K562 (cell line): ENCODE results near the gene DNAH9. TPM values are rescaled to one million over a fixed set of nuclear protein-coding genes. Genes with fewer than 3 reads are reported as not detected.

Experiments used
- ATAC-seq: fragments of 200-7000 bp; cut with Tn5 transposase; 3 replicates; pipeline ENCODE4 v1.9.1; 2020; ENCODE audit warnings: moderate library complexity
- BruUV-seq: library from RNA; stranded (reverse); fragments of 400-500 nt; replicated peaks from 2 replicates; lab custom pipeline; 2021; lab: Mats Ljungman, UMichigan
- CTCF ChIA-PET: fragments of 300-600 bp; formaldehyde crosslinking; extraction: SDS; loops from one replicate; lab custom pipeline; 2021; ENCODE audit warnings: low intra/inter-chr PET ratio; lab: Yijun Ruan, JAX
- POLR2A ChIA-PET: fragments of 300-600, 350-650 bp; sonication (Branson Sonifier 250); formaldehyde crosslinking; extraction: SDS; loops from one replicate; lab custom pipeline; 2021; ENCODE audit warnings: antibody characterized with exemption, inconsistent platforms; lab: Yijun Ruan, JAX
- DNase-seq, 4 experiments: peaks; one replicate each; pipeline versions ENCODE4 v3.0.0 to v3.0.0-alpha.2; 2011 to 2018; ENCODE audit warnings: low spot score in 3 of 4, mixed read lengths in 3 of 4; ENCODE audit errors: extremely low read depth in 1 of 4
- FAIRE-seq: peaks from 2 replicates; lab custom pipeline; 2011; peaks lifted over from hg19 to GRCh38; lab: Jason Lieb, UNC
- H2AFZ ChIP-seq: 2 replicates; pipeline ENCODE4 v1.6.0; 2011; ENCODE audit warnings: low read depth, low read length, control low read depth, inconsistent platforms
- H3K27ac ChIP-seq: fragments of 200-600 bp; 3 replicates; pipeline ENCODE4 v1.8.0; 2011; ENCODE audit warnings: low read depth, mild to moderate bottlenecking, control low read depth, inconsistent platforms, low read length, moderate library complexity, mixed read lengths; ENCODE audit errors: extremely low read depth
- H3K27me3 ChIP-seq, 2 experiments: fragments of 300-600 bp in 1 of 2; 2 replicates in 1 of 2; 3 replicates in 1 of 2; pipeline versions ENCODE4 v1.6.0 to v1.8.0; 2011; ENCODE audit warnings: inconsistent platforms in 2 of 2, low read length in 2 of 2, mild to moderate bottlenecking in 1 of 2, mixed read lengths in 1 of 2, moderate library complexity in 1 of 2; ENCODE audit not compliant: control insufficient read depth in 2 of 2, insufficient read depth in 2 of 2
- H3K36me3 ChIP-seq: fragments of 300-600 bp; 3 replicates; pipeline ENCODE4 v1.8.0; 2011; ENCODE audit warnings: mild to moderate bottlenecking, low read length, inconsistent platforms; ENCODE audit not compliant: control insufficient read depth, insufficient read depth
- H3K4me1 ChIP-seq, 2 experiments: fragments of 200-600 bp in 1 of 2; replicated peaks in 1 of 2; 2 replicates in 1 of 2; 3 replicates in 1 of 2; pipeline versions ENCODE4 v1.5.1 to v1.8.0; 2011; ENCODE audit warnings: inconsistent platforms in 2 of 2, low read length in 2 of 2, mild to moderate bottlenecking in 1 of 2, mixed read lengths in 1 of 2, moderate library complexity in 1 of 2; ENCODE audit not compliant: control insufficient read depth in 2 of 2, insufficient read depth in 2 of 2
- H3K4me2 ChIP-seq: 2 replicates; pipeline ENCODE4 v1.6.1; 2011; ENCODE audit warnings: low read length, control low read depth, inconsistent platforms, mixed read lengths; ENCODE audit not compliant: insufficient read depth
- H3K4me3 ChIP-seq: fragments of 200-600 bp; sonication (generic), shearing (Covaris generic); 2 replicates; pipeline ENCODE4 v1.5.1; 2016; ENCODE audit warnings: control low read depth, inconsistent platforms
- H3K79me2 ChIP-seq: fragments of 200-600 bp; 3 replicates; pipeline ENCODE4 v1.8.0; 2011; ENCODE audit warnings: low read length, inconsistent platforms; ENCODE audit not compliant: control insufficient read depth, insufficient read depth
- H3K9ac ChIP-seq, 2 experiments: 2 replicates each; pipeline versions ENCODE4 v1.6.0 to v1.6.1; 2011; ENCODE audit warnings: low read depth in 2 of 2, low read length in 2 of 2, control low read depth in 1 of 2, inconsistent platforms in 1 of 2, mild to moderate bottlenecking in 1 of 2, mixed read lengths in 1 of 2; ENCODE audit not compliant: insufficient read depth in 1 of 2
- H3K9me1 ChIP-seq: one replicate; pipeline ENCODE4 v1.6.0; 2011; ENCODE audit warnings: inconsistent platforms, mild to moderate bottlenecking, low read length, moderate library complexity; ENCODE audit not compliant: control insufficient read depth, insufficient read depth
- H3K9me3 ChIP-seq: replicated peaks from 2 replicates; pipeline ENCODE4 v1.5.1; 2011; ENCODE audit warnings: low read depth, low read length, inconsistent platforms; ENCODE audit not compliant: control insufficient read depth, insufficient read depth
- H4K20me1 ChIP-seq: replicated peaks from 2 replicates; pipeline ENCODE4 v1.6.1; 2011; ENCODE audit warnings: low read length, inconsistent platforms, mixed read lengths; ENCODE audit not compliant: control insufficient read depth, insufficient read depth
- HMG20B ChIP-seq: fragments of 250-450 bp; sonication (Bioruptor Pico); IDR thresholded peaks from 2 replicates; pipeline ENCODE4 v1.5.0; 2021; ENCODE audit warnings: mild to moderate bottlenecking
- KAT2B ChIP-seq: IDR thresholded peaks from one replicate; pipeline ENCODE4 v1.6.1; 2012; ENCODE audit warnings: low read depth, mild to moderate bottlenecking, control low read depth, inconsistent platforms, low read length, moderate library complexity
- LCOR ChIP-seq: sonication (generic); formaldehyde crosslinking; IDR thresholded peaks from 2 replicates; pipeline ENCODE4 v1.8.0; 2022; ENCODE audit warnings: mild to moderate bottlenecking, missing genetic modification reagents
- MAZ ChIP-seq, 2 experiments: fragments of 450-650 bp in 1 of 2; sonication (generic) in 1 of 2; formaldehyde crosslinking; IDR thresholded peaks in 1 of 2; conservative IDR thresholded peaks in 1 of 2; 2 replicates each; pipeline versions ENCODE4 v1.4.0 to v1.5.0; 2020; ENCODE audit warnings: mild to moderate bottlenecking in 1 of 2, missing genetic modification reagents in 1 of 2
- RAD51 ChIP-seq: fragments of 450-650 bp; IDR thresholded peaks from 2 replicates; pipeline ENCODE4 v1.7.1; 2016; ENCODE audit warnings: low read depth, mild to moderate bottlenecking, borderline replicate concordance
- TRIM28 ChIP-seq: fragments of 450-650 bp; IDR thresholded peaks from 2 replicates; pipeline ENCODE4 v1.6.1; 2017
- ZNF12 ChIP-seq: sonication (generic); formaldehyde crosslinking; IDR thresholded peaks from 2 replicates; pipeline ENCODE4 v1.4.0; 2020; ENCODE audit warnings: mild to moderate bottlenecking, missing genetic modification reagents
- ZNF23 ChIP-seq: fragments of 250-450 bp; sonication (Bioruptor Pico); IDR thresholded peaks from 2 replicates; pipeline ENCODE4 v1.4.0; 2020; ENCODE audit warnings: mild to moderate bottlenecking
- ZNF3 ChIP-seq: fragments of 250-450 bp; sonication (Bioruptor Pico); IDR thresholded peaks from 2 replicates; pipeline ENCODE4 v1.5.0; 2021; ENCODE audit warnings: mild to moderate bottlenecking, moderate library complexity
- WGBS: fragments of 100-300 bp; shearing (Covaris generic); methylation state at CpG from one replicate; pipeline ENCODE4 v1.1.6; 2016; ENCODE audit warnings: low coverage, mixed read lengths; ENCODE audit not compliant: insufficient coverage; ENCODE audit errors: missing lambda C conversion rate; 5-methylcytosine and 5-hydroxymethylcytosine counted together
- in situ Hi-C: fragments of 300-500 bp; cut with MboI; formaldehyde crosslinking; loops from 4 replicates; pipeline ENCODE4 v1.15.0; 2018; ENCODE audit warnings: inconsistent platforms, mixed read lengths
- intact Hi-C: fragments of 100-400 bp; cut with micrococcal nuclease; formaldehyde crosslinking; loops from 2 replicates; pipeline ENCODE4 v1.14.2; 2022
- polyA plus RNA-seq, 8 experiments: library from polyadenylated mRNA; depleted of rRNA in 4 of 8; stranded (reverse) in 5 of 8; unstranded in 3 of 8; fragments of >200 nt; fragmentation: Nextera tagmentation in 2 of 8; fragmentation: Illumina TruSeq in 1 of 8; extraction: Ambion mirVana in 2 of 8; extraction: Trizol in 1 of 8; gene quantifications; 2 replicates each; pipeline versions ENCODE4 v1.2.1 to v1.2.3, GENCODE V29; 2011 to 2014; ENCODE audit warnings: inconsistent platforms in 1 of 8, missing spikeins in 1 of 8
- total RNA-seq, 7 experiments: library from RNA; depleted of rRNA in 6 of 7; stranded (reverse); fragments of >200 nt in 6 of 7; fragmentation: Illumina TruSeq in 2 of 7; extraction: Trizol in 2 of 7; gene quantifications; 2 replicates each; pipeline versions ENCODE4 v1.2.1 to v1.2.3, GENCODE V29; 2011 to 2021; ENCODE audit warnings: low replicate concordance in 1 of 7
- TF ChIP-seq, protein P1 (sequence below): sonication (generic); formaldehyde crosslinking; IDR thresholded peaks from 2 replicates; pipeline ENCODE4 v1.8.0; 2023; ENCODE audit warnings: mild to moderate bottlenecking, missing genetic modification reagents
- TF ChIP-seq, protein P2 (sequence below): sonication (generic); formaldehyde crosslinking; IDR thresholded peaks from 2 replicates; pipeline ENCODE4 v1.8.0; 2022; ENCODE audit warnings: missing genetic modification reagents, mild to moderate bottlenecking, moderate library complexity, borderline replicate concordance
- TF ChIP-seq, protein P3 (sequence below), 2 experiments: IDR thresholded peaks; 2 replicates each; pipeline ENCODE4 v1.6.1; 2012; ENCODE audit warnings: improper control_type of control experiment in 2 of 2, low read depth in 2 of 2, low read length in 2 of 2, borderline replicate concordance in 1 of 2

DNAH9 gene
- total and polyA plus RNA-seq, 9 of the 15 experiments (the other 6 are each of a cell fraction or from before 2014, with no cell fraction given) = not detected

DNA sequence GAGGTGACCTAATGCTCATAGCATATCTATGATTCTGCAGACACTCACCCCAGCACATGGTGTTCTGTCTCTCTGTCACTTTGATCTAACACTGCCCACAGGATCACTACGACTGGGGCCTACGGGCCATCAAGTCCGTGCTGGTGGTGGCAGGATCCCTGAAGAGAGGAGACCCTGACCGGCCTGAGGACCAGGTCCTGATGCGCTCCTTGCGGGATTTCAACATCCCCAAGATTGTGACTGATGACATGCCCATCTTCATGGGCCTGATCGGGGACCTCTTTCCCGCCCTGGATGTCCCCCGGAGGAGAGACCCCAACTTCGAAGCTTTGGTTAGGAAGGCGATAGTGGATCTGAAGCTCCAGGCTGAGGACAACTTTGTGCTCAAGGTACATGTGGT is 146.4 kb downstream of the DNAH9 start:
- no peak for FAIRE-seq
- 0% methylated on average over 11 of the region's 11 CpGs for WGBS

More for the DNA sequence above, 146.4 kb downstream of the DNAH9 start:
- Histone ChIP-seq H3K79me2 (no peaks in the 10 kb centered on the region), H3K9me1 (no peaks in the 10 kb centered on the region), H3K9ac (no peak overlapping the region), H2AFZ (no peak overlapping the region), H3K4me3 (no peak overlapping the region), H3K9me3 (no peaks in the 10 kb centered on the region), H3K4me2 (no peak overlapping the region), H4K20me1 (no peaks in the 10 kb centered on the region), H3K36me3 (no peaks in the 10 kb centered on the region), H3K4me1 (no peaks in the 10 kb centered on the region), H3K27ac (no peak overlapping the region), H3K27me3 (no peaks in the 10 kb centered on the region)
- no peak for ATAC-seq
- intact Hi-C loops (loop anchor here (10.0 kb wide), 1 partner anchor 60 kb away; no protein-coding TSS in a partner anchor), in situ Hi-C loops (no loop called here)
- no TSS peak for BruUV-seq
- POLR2A ChIA-PET = interaction anchor here (0.6 kb wide), 1 partner anchor 28 kb away, joined by 5 read pairs; no protein-coding TSS in a partner anchor
- CTCF ChIA-PET = no interaction called here
- TF ChIP-seq MAZ (CRISPR knock-in tag; conservative IDR thresholded peaks at IDR 0.05 in 1 of 2, IDR thresholded peaks at IDR 0.05 in 1 of 2) (no peak), KAT2B (no peak), HMG20B (CRISPR knock-in tag) (no peak), TRIM28 (no peak), ZNF3 (CRISPR knock-in tag) (no peak), RAD51 (no peak), ZNF23 (no peak), ZNF12 (CRISPR knock-in tag) (no peak), LCOR (CRISPR knock-in tag) (no peak)
- TF ChIP-seq, protein P1, sequence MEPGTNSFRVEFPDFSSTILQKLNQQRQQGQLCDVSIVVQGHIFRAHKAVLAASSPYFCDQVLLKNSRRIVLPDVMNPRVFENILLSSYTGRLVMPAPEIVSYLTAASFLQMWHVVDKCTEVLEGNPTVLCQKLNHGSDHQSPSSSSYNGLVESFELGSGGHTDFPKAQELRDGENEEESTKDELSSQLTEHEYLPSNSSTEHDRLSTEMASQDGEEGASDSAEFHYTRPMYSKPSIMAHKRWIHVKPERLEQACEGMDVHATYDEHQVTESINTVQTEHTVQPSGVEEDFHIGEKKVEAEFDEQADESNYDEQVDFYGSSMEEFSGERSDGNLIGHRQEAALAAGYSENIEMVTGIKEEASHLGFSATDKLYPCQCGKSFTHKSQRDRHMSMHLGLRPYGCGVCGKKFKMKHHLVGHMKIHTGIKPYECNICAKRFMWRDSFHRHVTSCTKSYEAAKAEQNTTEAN (CRISPR knock-in tag) = no peak
- TF ChIP-seq, protein P2, sequence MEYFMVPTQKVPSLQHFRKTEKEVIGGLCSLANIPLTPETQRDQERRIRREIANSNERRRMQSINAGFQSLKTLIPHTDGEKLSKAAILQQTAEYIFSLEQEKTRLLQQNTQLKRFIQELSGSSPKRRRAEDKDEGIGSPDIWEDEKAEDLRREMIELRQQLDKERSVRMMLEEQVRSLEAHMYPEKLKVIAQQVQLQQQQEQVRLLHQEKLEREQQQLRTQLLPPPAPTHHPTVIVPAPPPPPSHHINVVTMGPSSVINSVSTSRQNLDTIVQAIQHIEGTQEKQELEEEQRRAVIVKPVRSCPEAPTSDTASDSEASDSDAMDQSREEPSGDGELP = no peak
- TF ChIP-seq, protein P3, sequence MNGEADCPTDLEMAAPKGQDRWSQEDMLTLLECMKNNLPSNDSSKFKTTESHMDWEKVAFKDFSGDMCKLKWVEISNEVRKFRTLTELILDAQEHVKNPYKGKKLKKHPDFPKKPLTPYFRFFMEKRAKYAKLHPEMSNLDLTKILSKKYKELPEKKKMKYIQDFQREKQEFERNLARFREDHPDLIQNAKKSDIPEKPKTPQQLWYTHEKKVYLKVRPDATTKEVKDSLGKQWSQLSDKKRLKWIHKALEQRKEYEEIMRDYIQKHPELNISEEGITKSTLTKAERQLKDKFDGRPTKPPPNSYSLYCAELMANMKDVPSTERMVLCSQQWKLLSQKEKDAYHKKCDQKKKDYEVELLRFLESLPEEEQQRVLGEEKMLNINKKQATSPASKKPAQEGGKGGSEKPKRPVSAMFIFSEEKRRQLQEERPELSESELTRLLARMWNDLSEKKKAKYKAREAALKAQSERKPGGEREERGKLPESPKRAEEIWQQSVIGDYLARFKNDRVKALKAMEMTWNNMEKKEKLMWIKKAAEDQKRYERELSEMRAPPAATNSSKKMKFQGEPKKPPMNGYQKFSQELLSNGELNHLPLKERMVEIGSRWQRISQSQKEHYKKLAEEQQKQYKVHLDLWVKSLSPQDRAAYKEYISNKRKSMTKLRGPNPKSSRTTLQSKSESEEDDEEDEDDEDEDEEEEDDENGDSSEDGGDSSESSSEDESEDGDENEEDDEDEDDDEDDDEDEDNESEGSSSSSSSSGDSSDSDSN (IDR thresholded peaks at IDR 0.05; ENCODE audit: borderline replicate concordance in 1 of 2, low read depth in 2 of 2, low read length in 2 of 2) = no peak
- no peak for DNase-seq
